GM21360 (cell line): ENCODE results near the gene SDCCAG8.

Experiments
- ATAC-seq: cut with Tn5 transposase; IDR thresholded peaks from one replicate; pipeline ENCODE4 v1.9.1; 2021; ENCODE audit warnings: mild to moderate bottlenecking, moderate library complexity; ENCODE audit not compliant: unreplicated experiment

Gene SDCCAG8

GRCh38 chr1:243379208-243379607 is 123.4 kb downstream of the SDCCAG8 start:
- no peak for ATAC-seq

- ATAC-seq: no peak
These were observed 123.9 kb downstream of the SDCCAG8 start for GRCh38 chr1:243379706-243380105.

- no peak for ATAC-seq
These were observed 132.4 kb downstream of the SDCCAG8 start for GRCh38 chr1:243388276-243388675.

- ATAC-seq: no peak
These were observed 134.4 kb downstream of the SDCCAG8 start for GRCh38 chr1:243390162-243390791.

- ATAC-seq: no peak
These were observed 135.5 kb downstream of the SDCCAG8 start for GRCh38 chr1:243391355-243391754.

GRCh38 chr1:243393096-243393495 is 137.3 kb downstream of the SDCCAG8 start:
- ATAC-seq: no peak

GRCh38 chr1:243394066-243394465 is 138.2 kb downstream of the SDCCAG8 start:
- no peak for ATAC-seq

- ATAC-seq: no peak
These were observed 139.0 kb downstream of the SDCCAG8 start for GRCh38 chr1:243394601-243395464.

- ATAC-seq: no peak
These were observed 140.6 kb downstream of the SDCCAG8 start for GRCh38 chr1:243396424-243396823.

GRCh38 chr1:243396876-243397275 is 141.0 kb downstream of the SDCCAG8 start:
- no peak for ATAC-seq

- no peak for ATAC-seq
These were observed 141.9 kb downstream of the SDCCAG8 start for GRCh38 chr1:243397613-243398321.

- ATAC-seq: no peak
These were observed 143.8 kb downstream of the SDCCAG8 start for GRCh38 chr1:243399561-243400155.

GRCh38 chr1:243402868-243403267 is 147.0 kb downstream of the SDCCAG8 start:
- ATAC-seq: no peak

- ATAC-seq: no peak
These were observed 150.6 kb downstream of the SDCCAG8 start for GRCh38 chr1:243406424-243406823.

GRCh38 chr1:243407284-243408018 is 151.6 kb downstream of the SDCCAG8 start:
- ATAC-seq: no peak

GRCh38 chr1:243408479-243408878 is 152.6 kb downstream of the SDCCAG8 start:
- ATAC-seq: no peak

GRCh38 chr1:243409284-243409683 is 153.4 kb downstream of the SDCCAG8 start:
- ATAC-seq: no peak

GRCh38 chr1:243411472-243411871 is 155.6 kb downstream of the SDCCAG8 start:
- ATAC-seq: no peak

GRCh38 chr1:243413431-243414151 is 157.8 kb downstream of the SDCCAG8 start:
- ATAC-seq: peak; percentile 57

- ATAC-seq: peak; percentile 24
These were observed 158.3 kb downstream of the SDCCAG8 start for GRCh38 chr1:243414152-243414494.
